Brain microvascular endothelial cell (primary cell): ENCODE results near the gene ZSCAN5B.
"Not testable (repeated sequence)": the region's sequence is repeated elsewhere in the genome, so short reads cannot be mapped to it uniquely, and the experiment has no call there.

Experiments
- DNase-seq: peaks from one replicate; pipeline ENCODE4 v3.0.0-alpha.2; 2020
- H3K27ac ChIP-seq: fragments of 250-450 bp; sonication (Bioruptor Pico); 2 replicates; pipeline ENCODE4 v1.5.1; 2020; ENCODE audit warnings: mild to moderate bottlenecking, moderate library complexity
- H3K27me3 ChIP-seq: fragments of 250-450 bp; sonication (Bioruptor Pico); replicated peaks from 2 replicates; pipeline ENCODE4 v1.5.1; 2020; ENCODE audit warnings: mild to moderate bottlenecking
- H3K36me3 ChIP-seq: fragments of 250-450 bp; sonication (Bioruptor Pico); replicated peaks from 2 replicates; pipeline ENCODE4 v1.5.1; 2020; ENCODE audit warnings: mild to moderate bottlenecking
- H3K4me3 ChIP-seq: 2 replicates; pipeline ENCODE4 v1.5.1; 2011; ENCODE audit warnings: low read depth, mild to moderate bottlenecking, control low read depth, low read length, moderate library complexity
- CTCF ChIP-seq: IDR thresholded peaks from 2 replicates; pipeline ENCODE4 v1.5.1; 2011; ENCODE audit warnings: low read depth, mild to moderate bottlenecking, moderate library complexity, low read length, control low read depth, inconsistent platforms; ENCODE audit errors: missing control alignments
- in situ Hi-C: cut with HindIII; loops from 2 replicates; pipeline ENCODE4 v1.10.0; 2017; ENCODE audit warnings: low sequenced_read_pairs, low pct_ligation_motif_present

Gene ZSCAN5B

DNA sequence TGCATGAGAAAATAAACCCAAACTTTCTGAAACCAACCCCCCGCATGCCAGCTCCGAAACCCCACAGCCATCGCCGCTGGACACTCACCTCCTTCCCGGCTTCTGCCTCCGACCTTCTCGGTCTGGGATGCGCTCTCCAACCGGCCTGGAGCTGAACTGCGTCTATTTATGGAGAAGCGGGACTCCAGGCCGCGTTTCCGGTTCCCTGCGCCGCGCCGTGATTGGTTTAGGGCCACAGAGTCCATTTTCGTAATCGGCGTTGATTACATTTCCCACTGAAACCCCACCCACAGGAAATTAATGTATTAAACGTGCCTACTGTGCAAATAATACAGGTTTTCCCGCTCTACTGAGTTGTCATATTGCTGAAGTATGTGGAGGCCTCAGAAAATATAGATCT is at the start of gene ZSCAN5B:
TSS of gene ZSCAN5B (minus strand) at position 138 of the 400 bp plus-strand sequence. CDS start 4,731 bp downstream, outside the sequence.
- in situ Hi-C loops, H3K36me3 ChIP-seq, H3K27ac ChIP-seq, H3K27me3 ChIP-seq, DNase-seq, H3K4me3 ChIP-seq: not testable (repeated sequence)

GRCh38 chr19:56245764-56246163 is 48.2 kb upstream of the ZSCAN5B start:
- H3K27ac ChIP-seq, H3K36me3 ChIP-seq, H3K4me3 ChIP-seq, DNase-seq, H3K27me3 ChIP-seq, in situ Hi-C loops: not testable (repeated sequence)

- H3K36me3 ChIP-seq = no peaks in the 10 kb centered on the region
- no peak for DNase-seq
- in situ Hi-C loops = no loop called here
- TF ChIP-seq CTCF = no peak
- no peak overlapping the region for H3K27ac ChIP-seq
- no peaks in the 10 kb centered on the region for H3K27me3 ChIP-seq
- H3K4me3 ChIP-seq = no peak overlapping the region
Observed at GRCh38 chr19:56245121-56245740, 47.6 kb upstream of the ZSCAN5B start.

- TF ChIP-seq CTCF = no peak
- no peak for DNase-seq
- H3K4me3 ChIP-seq = no peak overlapping the region
- no peak overlapping the region for H3K27ac ChIP-seq
- in situ Hi-C loops = no loop called here
- no peaks in the 10 kb centered on the region for H3K27me3 ChIP-seq
- H3K36me3 ChIP-seq = no peaks in the 10 kb centered on the region
Observed at GRCh38 chr19:56223481-56223880, 25.9 kb upstream of the ZSCAN5B start.

DNA sequence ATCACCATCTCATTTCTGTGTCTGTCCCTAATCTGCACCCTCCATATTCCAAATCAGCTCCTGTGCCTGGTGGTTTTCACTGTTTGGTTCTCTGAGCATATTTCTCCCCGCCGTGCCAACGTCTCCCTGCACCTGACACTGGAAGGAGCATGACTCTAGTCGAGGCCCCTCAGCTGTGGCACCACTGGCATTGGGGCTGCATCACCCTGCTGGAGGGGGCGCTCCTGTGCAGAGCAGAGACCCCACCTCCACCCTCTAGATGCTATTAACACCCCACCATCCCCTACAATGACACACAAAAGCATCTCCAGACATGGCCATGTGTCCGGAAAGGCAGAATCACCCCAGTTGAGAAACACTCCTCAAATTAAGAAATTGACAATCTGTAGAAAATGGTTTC is 25.3 kb upstream of the ZSCAN5B start:
- DNase-seq = no peak
- H3K27me3 ChIP-seq = no peaks in the 10 kb centered on the region
- no peak overlapping the region for H3K4me3 ChIP-seq
- no peak overlapping the region for H3K27ac ChIP-seq
- TF ChIP-seq CTCF = no peak
- no peaks in the 10 kb centered on the region for H3K36me3 ChIP-seq
- in situ Hi-C loops = no loop called here

DNA sequence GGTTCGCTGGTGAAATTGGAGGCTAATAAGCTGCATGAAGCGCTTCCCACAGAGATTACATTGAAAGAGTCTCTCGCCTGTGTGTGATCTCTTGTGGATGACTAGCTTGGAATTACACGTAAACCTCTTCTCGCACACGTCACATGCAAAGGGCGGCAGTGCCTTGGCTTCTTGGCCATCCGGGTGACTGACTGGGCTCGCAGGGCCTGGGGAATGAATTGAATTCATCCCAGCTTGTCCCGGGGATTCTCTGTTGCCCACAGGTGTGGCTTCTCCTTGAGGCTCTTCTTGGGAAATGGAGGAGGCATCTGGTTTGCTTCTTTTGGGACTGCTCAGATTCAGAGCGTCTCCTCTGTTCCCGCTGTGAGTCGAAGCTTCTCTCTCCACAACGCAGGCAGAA is 24.3 kb upstream of the ZSCAN5B start:
- Histone ChIP-seq H3K4me3 (no peak overlapping the region), H3K27ac (no peak overlapping the region), H3K27me3 (no peaks in the 10 kb centered on the region), H3K36me3 (no peaks in the 10 kb centered on the region)
- TF ChIP-seq CTCF = no peak
- DNase-seq = no peak
- in situ Hi-C loops = no loop called here

DNA sequence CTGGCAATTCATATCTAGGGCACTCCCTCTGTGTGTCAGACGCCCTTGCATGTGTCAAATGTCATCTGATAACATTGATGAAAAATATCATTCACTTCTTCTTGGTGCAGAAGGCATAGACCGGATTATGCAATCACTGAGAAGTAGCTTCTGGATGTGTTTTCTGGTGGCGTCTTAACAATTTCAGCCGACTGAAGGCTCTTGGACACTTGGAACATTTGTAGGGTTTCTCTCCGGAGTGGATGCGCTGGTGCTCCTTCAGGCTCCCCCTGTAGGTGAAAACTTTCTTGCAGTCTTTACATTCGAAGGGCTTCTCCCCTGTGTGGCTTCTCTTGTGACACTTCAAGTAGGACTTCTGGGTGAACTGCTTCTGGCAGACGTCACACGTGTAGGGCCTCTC is 23.9 kb upstream of the ZSCAN5B start:
- in situ Hi-C loops, H3K36me3 ChIP-seq, H3K27ac ChIP-seq, H3K4me3 ChIP-seq, H3K27me3 ChIP-seq: not testable (repeated sequence)
- TF ChIP-seq CTCF = peak; percentile 32
- peak; percentile 22 for DNase-seq
